CD4-positive, alpha-beta memory T cell (primary cell): ENCODE measurements around the gene OR5B21. TPM values are rescaled to one million over a fixed set of nuclear protein-coding genes. Genes with fewer than 3 reads are reported as not detected.

Experiments used
- CTCF ChIA-PET: fragments of 350-600 bp; sonication (Branson Sonifier 250); formaldehyde crosslinking; loops from one replicate; lab custom pipeline; 2021; ENCODE audit warnings: inconsistent platforms; ENCODE audit not compliant: partially characterized antibody; lab: Charles Lee
- POLR2A ChIA-PET: fragments of 350-600 bp; sonication (Branson Sonifier 250); formaldehyde crosslinking; loops from one replicate; lab custom pipeline; 2021; ENCODE audit not compliant: partially characterized antibody; lab: Charles Lee
- DNase-seq, 5 donors: peaks; one replicate each; pipeline versions ENCODE4 v3.0.0 to v3.0.0-alpha.2; 2020 to 2022; ENCODE audit warnings: mixed read lengths in 1 of 5
- H3K27ac ChIP-seq: one replicate; pipeline ENCODE4 v1.7.0; 2013; ENCODE audit warnings: low read depth, low read length
- H3K27me3 ChIP-seq: 2 replicates; pipeline ENCODE4 v1.7.0; 2013; ENCODE audit warnings: mild to moderate bottlenecking, low read length, moderate library complexity; ENCODE audit not compliant: insufficient read depth
- H3K36me3 ChIP-seq: 2 replicates; pipeline ENCODE4 v1.7.0; 2013; ENCODE audit warnings: mild to moderate bottlenecking, low read length, moderate library complexity; ENCODE audit not compliant: insufficient read depth
- H3K4me1 ChIP-seq: 2 replicates; pipeline ENCODE4 v1.7.0; 2013; ENCODE audit warnings: mild to moderate bottlenecking, low read length, moderate library complexity; ENCODE audit not compliant: insufficient read depth
- H3K4me3 ChIP-seq, 2 donors: one replicate each; pipeline ENCODE4 v1.7.0; 2013; ENCODE audit warnings: low read length in 2 of 2, mild to moderate bottlenecking in 1 of 2
- H3K9me3 ChIP-seq, 2 donors: one replicate each; pipeline ENCODE4 v1.7.0; 2013; ENCODE audit warnings: low read length in 2 of 2, control low read depth in 1 of 2; ENCODE audit not compliant: control insufficient read depth in 1 of 2
- H3K27ac Mint-ChIP-seq, 7 donors: one replicate each; pipeline ENCODE4 v1.8.0; 2020 to 2021; ENCODE audit warnings: mixed read lengths in 7 of 7, mild to moderate bottlenecking in 6 of 7, inconsistent platforms in 3 of 7, moderate library complexity in 3 of 7
- H3K27me3 Mint-ChIP-seq, 2 donors: one replicate each; pipeline ENCODE4 v1.8.0; 2020 to 2021; ENCODE audit warnings: mixed read lengths in 2 of 2
- H3K36me3 Mint-ChIP-seq, 2 donors: one replicate each; pipeline ENCODE4 v1.8.0; 2020 to 2021; ENCODE audit warnings: mixed read lengths in 2 of 2, inconsistent platforms in 1 of 2, mild to moderate bottlenecking in 1 of 2
- H3K4me1 Mint-ChIP-seq, 4 donors: one replicate each; pipeline ENCODE4 v1.8.0; 2020 to 2021; ENCODE audit warnings: mixed read lengths in 4 of 4, mild to moderate bottlenecking in 1 of 4
- H3K4me3 Mint-ChIP-seq, 8 donors: one replicate each; pipeline ENCODE4 v1.8.0; 2020 to 2021; ENCODE audit warnings: mixed read lengths in 8 of 8, mild to moderate bottlenecking in 7 of 8, moderate library complexity in 6 of 8, inconsistent platforms in 3 of 8
- H3K9me3 Mint-ChIP-seq, 8 donors: one replicate each; pipeline ENCODE4 v1.8.0; 2020 to 2021; ENCODE audit warnings: mixed read lengths in 8 of 8, mild to moderate bottlenecking in 5 of 8, inconsistent platforms in 3 of 8, moderate library complexity in 1 of 8
- intact Hi-C: fragments of 100-400 bp; cut with micrococcal nuclease; formaldehyde crosslinking; loops from one replicate; pipeline ENCODE4 v1.15.1; 2023
- polyA plus RNA-seq, 2 donors: library from polyadenylated mRNA; unstranded; fragments of 300-500 nt; fragmentation: Illumina TruSeq; gene quantifications; one replicate each; pipeline ENCODE4 v1.2.3, GENCODE V29; 2021
- total RNA-seq, 2 experiments: library from RNA; stranded (reverse); gene quantifications; one replicate each; pipeline ENCODE4 v1.2.3, GENCODE V29; 2021

OR5B21 gene
- total and polyA plus RNA-seq, 4 experiments from 2014 or later, result 0.61 to 0.99 TPM; not detected in 2

GRCh38 chr11:58525037-58525614 is 17.2 kb upstream of the OR5B21 start:
- Mint-ChIP-seq H3K27me3 (no peaks in the 10 kb centered on the region), H3K4me1 (peaks cover 32 to 61% (median 46%) of the 10 kb centered on the region in 4 donors), H3K9me3 (peaks cover 0 to 2% (median 0%) of the 10 kb centered on the region in 8 donors), H3K4me3 (peak overlapping the region; percentile 68 to 85 (median 76)), H3K36me3 (peaks cover 20 to 34% of the 10 kb centered on the region in 2 donors), H3K27ac (peak overlapping the region; percentile 77 to 97 (median 94))
- DNase-seq, result peak; percentile 48 to 72 (median 62)
- no peaks in the 10 kb centered on the region for H3K27me3 ChIP-seq
- H3K9me3 ChIP-seq, result no peaks in the 10 kb centered on the region
- peak overlapping the region in 1 of 2 donors; percentile 22 for H3K4me3 ChIP-seq
- H3K27ac ChIP-seq, result peak overlapping the region; percentile 55
- peaks cover 17% of the 10 kb centered on the region for H3K36me3 ChIP-seq
- intact Hi-C loops, result loop anchor here (1.0 to 10.0 kb wide), 2 partner anchors 50 to 880 kb away; partner anchors contain the start of genes LPXN and YPEL4
- CTCF ChIA-PET, result interaction anchor here (0.8 to 3.4 kb wide), 18 partner anchors 8 to 1068 kb away, joined by 3 to 19 read pairs (median 6); partner anchors contain the start of genes LPXN and OR5B21
- POLR2A ChIA-PET, result interaction anchor here (0.9 to 3.4 kb wide), 7 partner anchors 8 to 724 kb away, joined by 3 to 29 read pairs (median 5); partner anchors contain the start of genes LPXN and ZFP91
- H3K4me1 ChIP-seq, result peaks cover 42% of the 10 kb centered on the region

GRCh38 chr11:58524232-58525036 is 16.5 kb upstream of the OR5B21 start:
- peak overlapping the region; percentile 68 to 85 (median 76) for H3K4me3 Mint-ChIP-seq
- peaks cover 31 to 54% (median 40%) of the 10 kb centered on the region in 4 donors for H3K4me1 Mint-ChIP-seq
- DNase-seq, result peak; percentile 57 to 66 (median 63)
- H3K36me3 Mint-ChIP-seq, result peaks cover 14 to 28% of the 10 kb centered on the region in 2 donors
- peak overlapping the region; percentile 77 to 97 (median 94) for H3K27ac Mint-ChIP-seq
- H3K9me3 ChIP-seq, result no peaks in the 10 kb centered on the region
- peaks cover 0 to 2% (median 0%) of the 10 kb centered on the region in 8 donors for H3K9me3 Mint-ChIP-seq
- H3K27ac ChIP-seq, result peak overlapping the region; percentile 55
- H3K4me1 ChIP-seq, result peaks cover 35% of the 10 kb centered on the region
- peak overlapping the region in 1 of 2 donors; percentile 22 for H3K4me3 ChIP-seq
- peaks cover 17% of the 10 kb centered on the region for H3K36me3 ChIP-seq
- CTCF ChIA-PET, result interaction anchor here (0.8 to 3.4 kb wide), 25 partner anchors 9 to 1067 kb away, joined by 3 to 19 read pairs (median 5); partner anchors contain the start of genes LPXN and OR5B21
- H3K27me3 Mint-ChIP-seq, result no peaks in the 10 kb centered on the region
- no peaks in the 10 kb centered on the region for H3K27me3 ChIP-seq
- intact Hi-C loops, result loop anchor here (1.0 to 10.0 kb wide), 4 partner anchors 51 to 956 kb away; partner anchors contain the start of genes LPXN and YPEL4
- POLR2A ChIA-PET, result interaction anchor here (0.7 to 3.4 kb wide), 7 partner anchors 9 to 783 kb away, joined by 3 to 29 read pairs (median 5); partner anchors contain the start of genes SELENOH and ZFP91

DNA sequence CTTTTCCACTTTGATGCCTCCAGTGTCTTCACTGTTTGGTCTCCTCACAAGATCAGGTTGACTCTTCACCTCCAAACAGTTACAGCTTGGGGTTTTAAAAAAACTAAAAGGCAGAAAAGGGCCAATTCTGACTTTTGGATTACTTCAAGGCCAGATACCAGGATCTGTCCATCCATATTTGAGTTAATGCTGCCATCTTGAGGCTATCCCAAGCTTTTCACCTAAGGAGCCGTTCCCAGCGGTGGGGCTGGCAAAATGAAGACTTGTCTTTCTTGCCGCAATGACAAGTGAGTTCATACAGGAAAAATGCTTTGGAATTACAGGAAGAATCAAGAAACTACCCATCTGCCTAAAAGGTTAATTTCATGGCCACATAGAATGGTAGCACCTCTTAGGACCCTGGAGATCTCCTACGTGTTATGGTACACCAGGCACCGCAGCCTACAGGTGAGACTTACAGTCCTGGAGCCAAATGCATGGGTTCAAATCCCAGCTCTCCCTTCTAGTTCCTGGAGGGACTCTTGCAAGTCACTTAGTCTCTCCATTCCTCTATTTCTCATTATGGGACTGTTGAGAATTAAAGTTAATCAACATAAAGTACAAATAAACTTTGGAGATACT is 6.0 kb upstream of the OR5B21 start:
- no peaks in the 10 kb centered on the region for H3K4me1 ChIP-seq
- intact Hi-C loops, result loop anchor here (5.0 kb wide), 1 partner anchor 1057 kb away; no protein-coding TSS in a partner anchor
- H3K36me3 ChIP-seq, result no peaks in the 10 kb centered on the region
- ChIA-PET POLR2A (no interaction called here), CTCF (no interaction called here)
- no peak overlapping the region for H3K27ac ChIP-seq
- no peak overlapping the region for H3K4me3 Mint-ChIP-seq
- H3K4me3 ChIP-seq, result no peak overlapping the region
- no peak for DNase-seq
- H3K27me3 Mint-ChIP-seq, result no peaks in the 10 kb centered on the region
- H3K9me3 ChIP-seq, result no peaks in the 10 kb centered on the region
- peaks cover 0 to 4% of the 10 kb centered on the region in 2 donors for H3K36me3 Mint-ChIP-seq
- no peaks in the 10 kb centered on the region for H3K9me3 Mint-ChIP-seq
- H3K27ac Mint-ChIP-seq, result no peak overlapping the region
- peaks cover 0 to 4% (median 0%) of the 10 kb centered on the region in 4 donors for H3K4me1 Mint-ChIP-seq
- H3K27me3 ChIP-seq, result no peaks in the 10 kb centered on the region

GRCh38 chr11:58511636-58512035 is 3.7 kb upstream of the OR5B21 start:
- no peaks in the 10 kb centered on the region for H3K36me3 ChIP-seq
- no peaks in the 10 kb centered on the region for H3K9me3 ChIP-seq
- DNase-seq, result no peak
- Mint-ChIP-seq H3K9me3 (no peaks in the 10 kb centered on the region), H3K36me3 (peaks cover 7 to 19% of the 10 kb centered on the region in 2 donors), H3K27me3 (no peaks in the 10 kb centered on the region), H3K27ac (peak overlapping the region in 1 of 7 donors; percentile 22), H3K4me3 (no peak overlapping the region), H3K4me1 (no peaks in the 10 kb centered on the region)
- H3K27me3 ChIP-seq, result no peaks in the 10 kb centered on the region
- H3K4me3 ChIP-seq, result no peak overlapping the region
- POLR2A ChIA-PET, result interaction anchor here (1.0 kb wide), 1 partner anchor 10 kb away, joined by 3 read pairs; no protein-coding TSS in a partner anchor
- intact Hi-C loops, result loop anchor here (5.0 kb wide), 1 partner anchor 1054 kb away; no protein-coding TSS in a partner anchor
- no peak overlapping the region for H3K27ac ChIP-seq
- H3K4me1 ChIP-seq, result no peaks in the 10 kb centered on the region
- CTCF ChIA-PET, result interaction anchor here (2.0 kb wide), 1 partner anchor 13 kb away, joined by 8 read pairs; no protein-coding TSS in a partner anchor

DNA sequence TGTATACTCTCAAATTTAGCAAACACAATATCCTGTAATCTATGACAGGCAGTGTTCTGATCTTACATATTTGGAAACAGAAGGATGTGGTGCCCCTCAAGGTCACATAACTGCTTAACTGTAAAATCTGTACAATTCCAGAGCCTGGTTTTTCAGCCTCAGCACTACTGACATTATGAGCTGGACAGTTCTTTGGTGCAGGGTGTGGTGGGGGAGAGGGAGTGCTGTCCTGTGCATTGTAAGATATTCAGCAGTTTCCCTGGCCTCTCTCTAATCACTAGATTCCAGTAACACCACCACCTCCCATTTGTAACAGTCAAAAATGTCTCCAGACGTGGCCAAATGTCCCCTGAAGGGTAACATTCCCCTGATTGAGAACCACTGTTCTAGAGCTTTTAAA is 1.8 kb upstream of the OR5B21 start:
- no peaks in the 10 kb centered on the region for H3K27me3 Mint-ChIP-seq
- POLR2A ChIA-PET, result no interaction called here

GRCh38 chr11:58508814-58509213 is 909 bp upstream of the OR5B21 start:
- Mint-ChIP-seq H3K4me1 (no peaks in the 10 kb centered on the region), H3K27ac (no peak overlapping the region), H3K4me3 (no peak overlapping the region), H3K9me3 (no peaks in the 10 kb centered on the region), H3K27me3 (no peaks in the 10 kb centered on the region), H3K36me3 (peaks cover 8 to 33% of the 10 kb centered on the region in 2 donors)
- POLR2A ChIA-PET, result no interaction called here
- Histone ChIP-seq H3K4me1 (no peaks in the 10 kb centered on the region), H3K9me3 (no peaks in the 10 kb centered on the region), H3K4me3 (no peak overlapping the region), H3K27ac (no peak overlapping the region), H3K36me3 (no peaks in the 10 kb centered on the region), H3K27me3 (no peaks in the 10 kb centered on the region)
- intact Hi-C loops, result no loop called here
- no peak for DNase-seq
- CTCF ChIA-PET, result interaction anchor here (1.9 kb wide), 1 partner anchor 16 kb away, joined by 7 read pairs; no protein-coding TSS in a partner anchor

More for the DNA sequence above, 1.8 kb upstream of the OR5B21 start:
- no peaks in the 10 kb centered on the region for H3K9me3 Mint-ChIP-seq
- H3K27ac ChIP-seq, result no peak overlapping the region
- peaks cover 8 to 30% of the 10 kb centered on the region in 2 donors for H3K36me3 Mint-ChIP-seq
- H3K4me3 Mint-ChIP-seq, result no peak overlapping the region
- no peaks in the 10 kb centered on the region for H3K4me1 Mint-ChIP-seq
- DNase-seq, result no peak
- no peaks in the 10 kb centered on the region for H3K9me3 ChIP-seq
- no peaks in the 10 kb centered on the region for H3K27me3 ChIP-seq
- H3K27ac Mint-ChIP-seq, result no peak overlapping the region
- CTCF ChIA-PET, result no interaction called here
- H3K4me1 ChIP-seq, result no peaks in the 10 kb centered on the region
- H3K36me3 ChIP-seq, result no peaks in the 10 kb centered on the region
- no peak overlapping the region for H3K4me3 ChIP-seq
- intact Hi-C loops, result loop anchor here (5.0 kb wide), 1 partner anchor 1052 kb away; no protein-coding TSS in a partner anchor
